Central memory CD4-positive, alpha-beta T cell (primary cell): ENCODE measurements around the gene MSI2.
"Not testable (repeated sequence)": the region's sequence is repeated elsewhere in the genome, so short reads cannot be mapped to it uniquely, and the experiment has no call there.

Experiments used
- DNase-seq: peaks from one replicate; pipeline ENCODE4 v3.0.0; 2022

MSI2 gene

GRCh38 chr17:57490111-57490845 is 234.0 kb downstream of the MSI2 start:
- DNase-seq = no peak

GRCh38 chr17:57490890-57491289 is 234.6 kb downstream of the MSI2 start:
- no peak for DNase-seq

GRCh38 chr17:57493171-57493570 is 236.8 kb downstream of the MSI2 start:
- DNase-seq = no peak

DNA sequence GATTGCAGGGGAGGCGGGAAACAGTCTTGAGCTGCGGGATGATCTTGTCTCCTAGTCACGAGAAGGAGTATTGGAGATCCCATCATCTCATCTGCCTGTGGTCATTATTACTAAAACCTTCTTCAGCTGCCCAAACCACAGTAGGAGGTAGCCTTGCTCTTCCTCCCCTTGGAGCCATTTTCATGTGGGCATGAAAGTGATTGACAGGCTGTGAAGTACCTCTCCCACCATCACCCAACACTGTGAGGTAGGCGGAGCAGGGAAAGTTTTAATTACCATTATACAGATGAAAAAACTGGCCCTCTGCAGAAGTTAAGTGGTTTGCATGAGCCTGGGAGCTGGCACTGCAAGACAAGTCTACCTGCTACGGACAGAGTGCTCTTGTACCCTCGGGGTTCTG is 237.3 kb downstream of the MSI2 start:
- no peak for DNase-seq

GRCh38 chr17:57494443-57494842 is 238.1 kb downstream of the MSI2 start:
- DNase-seq = no peak

- DNase-seq = no peak
Observed at GRCh38 chr17:57495771-57496170, 239.4 kb downstream of the MSI2 start.

DNA sequence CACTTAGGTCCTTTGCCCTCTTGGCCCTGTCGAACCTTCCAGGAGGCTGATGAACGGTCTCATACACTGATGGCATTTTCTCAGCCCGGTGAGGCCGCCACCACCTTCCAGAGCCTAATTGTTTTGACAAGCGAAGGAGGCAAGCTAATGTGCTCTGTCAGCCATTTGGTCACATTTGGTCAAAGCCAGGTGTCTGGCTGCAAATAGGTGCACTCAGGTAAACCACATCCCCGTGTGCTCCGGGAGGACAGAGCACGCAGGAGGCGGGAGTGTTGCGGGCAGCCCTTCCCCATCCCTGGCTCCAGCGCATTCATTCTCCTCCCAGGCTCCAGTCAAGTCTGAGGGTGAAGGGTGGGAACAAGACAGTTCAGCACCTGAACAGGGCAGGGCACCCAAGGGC is 240.1 kb downstream of the MSI2 start:
- DNase-seq = no peak

GRCh38 chr17:57498443-57498842 is 242.1 kb downstream of the MSI2 start:
- no peak for DNase-seq

DNA sequence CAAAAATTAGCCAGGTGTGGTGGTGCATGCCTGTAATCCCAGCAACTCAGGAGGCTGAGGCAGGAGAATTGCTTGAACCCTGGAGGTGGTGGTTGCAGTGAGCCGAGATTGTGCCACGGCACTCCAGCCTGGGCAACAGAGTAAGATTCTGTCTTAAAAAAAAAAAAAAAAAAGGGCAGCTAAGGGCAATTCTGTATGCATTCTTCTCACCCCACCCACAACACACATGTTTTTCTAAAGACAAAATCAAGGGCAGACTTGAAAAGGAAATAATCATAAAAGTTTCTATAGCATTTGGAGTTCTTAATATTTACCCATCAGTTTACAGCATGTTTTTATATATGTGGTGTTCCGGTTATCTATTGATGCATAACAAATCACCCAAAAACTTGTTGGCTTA is 242.9 kb downstream of the MSI2 start:
- DNase-seq = not testable (repeated sequence)

GRCh38 chr17:57499648-57500049 is 243.3 kb downstream of the MSI2 start:
- no peak for DNase-seq

DNA sequence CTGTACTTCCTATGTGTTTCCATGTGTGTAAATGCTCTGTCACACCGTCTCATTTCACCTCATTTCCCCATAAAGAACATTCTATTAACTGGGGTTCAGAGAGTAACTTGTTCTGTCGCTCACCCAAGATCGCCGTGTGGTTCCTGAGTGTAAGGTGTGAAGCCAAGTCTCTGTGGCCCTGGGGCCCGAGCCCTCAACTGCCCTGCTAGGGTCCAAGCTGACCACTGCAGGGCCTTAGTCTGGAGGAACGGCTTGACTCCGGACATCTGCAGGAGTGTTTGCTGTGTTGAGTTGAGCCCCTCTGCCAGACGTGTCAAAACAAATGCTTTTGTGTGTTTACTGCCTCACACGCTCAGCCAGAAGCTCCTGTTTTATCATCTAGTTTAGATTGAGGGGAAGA is 244.7 kb downstream of the MSI2 start:
- DNase-seq = no peak

DNA sequence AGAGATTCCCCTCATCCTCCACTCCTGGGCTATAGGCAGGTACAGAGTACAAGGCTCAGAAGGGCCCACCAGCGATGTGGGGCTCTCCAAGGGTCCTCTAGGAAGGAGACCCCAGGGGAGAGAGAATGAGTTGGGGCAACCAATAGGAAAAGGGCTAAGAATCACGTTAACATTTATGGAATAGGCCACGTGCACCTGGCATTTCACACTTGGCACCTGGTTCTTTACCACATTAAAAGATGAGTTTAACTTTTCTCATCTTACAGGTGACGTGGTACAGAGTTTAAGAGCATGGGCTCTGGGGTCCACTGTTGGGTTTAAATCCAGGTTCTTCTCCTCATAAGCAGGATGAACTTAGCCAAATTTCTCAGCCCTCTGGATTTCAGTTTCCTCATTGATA is 245.7 kb downstream of the MSI2 start:
- DNase-seq = no peak

GRCh38 chr17:57502811-57503241 is 246.5 kb downstream of the MSI2 start:
- no peak for DNase-seq

GRCh38 chr17:57504208-57504607 is 247.9 kb downstream of the MSI2 start:
- DNase-seq = no peak

DNA sequence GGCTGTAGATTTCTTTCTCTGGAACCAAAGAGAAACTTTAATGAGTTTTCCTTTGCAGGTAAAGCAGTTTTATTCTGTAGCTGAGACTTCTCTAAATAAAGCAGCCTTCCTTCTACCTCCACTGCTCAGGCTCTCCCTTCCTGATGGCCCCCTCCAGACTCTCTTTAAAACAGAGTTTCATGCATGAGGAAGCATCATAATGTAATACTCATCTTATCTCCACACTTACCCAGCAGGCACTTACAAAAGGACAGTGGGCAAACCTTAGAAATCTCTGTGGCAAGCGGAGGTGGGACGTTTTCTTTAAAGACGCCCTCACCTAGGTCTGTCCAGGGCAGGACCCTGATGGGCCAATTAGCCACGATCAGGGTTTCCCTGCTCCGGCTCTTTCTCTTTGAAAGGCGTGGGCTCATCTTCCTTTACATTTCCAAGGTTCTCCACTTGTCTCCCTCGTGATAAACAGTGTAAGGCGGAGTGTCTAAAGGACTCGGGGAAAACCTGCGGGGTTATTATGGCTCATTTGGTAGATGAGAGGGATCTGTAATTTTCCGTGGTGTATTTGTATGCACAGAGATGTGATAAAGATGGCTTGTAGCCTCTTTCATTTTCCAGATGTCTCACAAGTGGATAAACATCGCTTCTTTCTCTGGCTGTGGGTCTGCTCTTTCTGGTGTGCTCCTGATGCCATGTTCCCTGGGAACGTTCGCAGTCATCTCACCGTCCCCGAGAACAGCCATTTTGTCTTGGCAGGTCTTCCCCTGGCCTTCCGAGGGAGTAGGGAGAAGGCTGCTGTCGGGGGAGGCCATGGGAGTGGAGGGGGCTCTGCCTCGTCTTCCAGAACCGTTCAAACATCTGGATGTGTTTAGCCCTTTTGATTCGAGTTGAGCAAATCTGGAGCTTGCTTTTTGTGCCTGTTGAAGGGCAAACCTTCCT is 249.8 kb downstream of the MSI2 start:
- no peak for DNase-seq

DNA sequence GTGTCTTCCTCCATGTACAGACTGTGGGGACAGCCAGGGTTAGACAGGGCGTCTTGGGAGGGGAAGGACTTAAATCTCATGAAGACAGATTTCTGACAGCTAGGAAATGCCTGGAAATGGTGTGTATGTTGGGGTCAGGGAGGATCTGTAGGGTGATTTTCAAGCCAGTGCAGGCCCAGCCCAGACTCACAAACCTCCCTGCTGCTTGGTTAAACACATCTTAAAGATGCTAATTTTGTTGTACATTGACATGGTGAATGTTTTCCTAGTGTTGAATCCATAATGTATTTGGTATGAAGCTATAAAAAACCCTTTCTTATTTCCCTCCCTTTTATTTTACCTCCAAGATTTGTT is 250.4 kb downstream of the MSI2 start:
- DNase-seq = no peak

- no peak for DNase-seq
Observed at GRCh38 chr17:57507828-57508227, 251.5 kb downstream of the MSI2 start.

- no peak for DNase-seq
Observed at GRCh38 chr17:57508671-57509070, 252.3 kb downstream of the MSI2 start.

- no peak for DNase-seq
Observed at GRCh38 chr17:57511475-57512123, 255.3 kb downstream of the MSI2 start.

- no peak for DNase-seq
Observed at GRCh38 chr17:57512258-57512657, 255.9 kb downstream of the MSI2 start.

- no peak for DNase-seq
Observed at GRCh38 chr17:57512691-57513090, 256.4 kb downstream of the MSI2 start.

- DNase-seq = no peak
Observed at GRCh38 chr17:57513569-57513968, 257.2 kb downstream of the MSI2 start.

GRCh38 chr17:57514614-57515013 is 258.3 kb downstream of the MSI2 start:
- no peak for DNase-seq
